Measurements from ENCODE around the gene NUDT17.
A peak's percentile ranks its signal among the peaks of the same experiment; 100 is the strongest.
"Not testable (repeated sequence)": the region's sequence is repeated elsewhere in the genome, so short reads cannot be mapped to it uniquely, and the experiment has no call there.

Gene NUDT17, protein sequence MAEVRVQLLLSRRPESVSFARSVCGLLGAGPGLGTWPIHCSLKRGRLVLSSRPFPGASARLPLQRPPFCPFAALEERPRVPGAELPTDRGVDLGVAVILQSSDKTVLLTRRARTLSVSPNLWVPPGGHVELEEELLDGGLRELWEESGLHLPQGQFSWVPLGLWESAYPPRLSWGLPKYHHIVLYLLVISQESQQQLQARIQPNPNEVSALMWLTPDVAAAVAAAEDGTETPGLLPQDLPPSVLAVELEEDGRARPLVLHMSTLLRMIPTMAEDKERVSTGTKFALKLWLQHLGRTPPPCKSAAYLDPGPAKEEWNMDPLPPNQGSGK

GRCh38 chr1:145845514-145846161, at the start of gene NUDT17:
NUDT17 (plus strand) TSS chr1:145845630; CDS start chr1:145845641, 11 bp downstream.
- DNase-seq (ENCODE audit: low spot score): peak; percentile 90

GRCh38 chr1:145796753-145797152, 48.7 kb upstream of the NUDT17 start:
- DNase-seq (ENCODE audit: low spot score): no peak

- DNase-seq (ENCODE audit: low spot score): no peak
Observed at GRCh38 chr1:145799806-145800205, 45.6 kb upstream of the NUDT17 start.

- no peak for DNase-seq (ENCODE audit: low spot score)
Observed at GRCh38 chr1:145804235-145805045, 41.0 kb upstream of the NUDT17 start.

DNA sequence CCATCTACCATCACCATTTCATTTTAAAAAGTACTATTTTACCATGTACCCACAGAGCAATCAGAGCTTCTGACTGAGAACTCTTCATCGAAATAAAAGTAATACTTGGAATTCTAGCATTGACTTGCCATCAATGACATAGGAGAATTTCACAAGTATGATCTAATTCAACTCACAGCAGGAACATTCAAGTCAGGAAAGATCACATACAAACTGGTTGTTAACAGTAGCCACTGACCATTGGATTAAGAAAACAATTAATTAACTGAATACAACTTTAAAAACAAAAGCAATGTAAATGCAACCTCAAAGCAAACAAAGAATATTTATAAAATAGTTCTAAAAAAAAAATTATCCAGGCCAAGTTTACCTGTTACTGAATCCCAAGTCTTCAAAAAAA, 40.4 kb upstream of the NUDT17 start:
- DNase-seq (ENCODE audit: low spot score): no peak

- DNase-seq (ENCODE audit: low spot score): no peak
Observed at GRCh38 chr1:145806408-145806807, 39.0 kb upstream of the NUDT17 start.

DNA sequence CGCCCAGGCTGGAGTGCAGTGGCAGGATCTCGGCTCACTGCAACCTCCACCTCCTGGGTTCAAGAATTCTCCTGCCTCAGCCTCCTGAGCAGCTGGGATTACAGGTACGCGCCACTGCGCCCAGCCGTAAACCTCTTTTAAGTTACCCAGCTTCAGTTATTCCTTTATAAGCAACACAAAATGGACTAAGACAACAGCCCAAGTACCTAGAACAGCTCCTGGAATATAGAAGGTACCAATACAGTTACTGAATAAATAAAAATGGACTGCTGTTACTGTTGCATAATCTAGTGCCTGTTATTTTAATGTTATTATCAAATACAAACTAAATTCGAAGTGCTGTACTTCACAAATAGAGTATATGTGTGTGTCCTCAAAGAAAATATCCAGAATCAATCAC, 38.6 kb upstream of the NUDT17 start:
- no peak for DNase-seq (ENCODE audit: low spot score)

DNA sequence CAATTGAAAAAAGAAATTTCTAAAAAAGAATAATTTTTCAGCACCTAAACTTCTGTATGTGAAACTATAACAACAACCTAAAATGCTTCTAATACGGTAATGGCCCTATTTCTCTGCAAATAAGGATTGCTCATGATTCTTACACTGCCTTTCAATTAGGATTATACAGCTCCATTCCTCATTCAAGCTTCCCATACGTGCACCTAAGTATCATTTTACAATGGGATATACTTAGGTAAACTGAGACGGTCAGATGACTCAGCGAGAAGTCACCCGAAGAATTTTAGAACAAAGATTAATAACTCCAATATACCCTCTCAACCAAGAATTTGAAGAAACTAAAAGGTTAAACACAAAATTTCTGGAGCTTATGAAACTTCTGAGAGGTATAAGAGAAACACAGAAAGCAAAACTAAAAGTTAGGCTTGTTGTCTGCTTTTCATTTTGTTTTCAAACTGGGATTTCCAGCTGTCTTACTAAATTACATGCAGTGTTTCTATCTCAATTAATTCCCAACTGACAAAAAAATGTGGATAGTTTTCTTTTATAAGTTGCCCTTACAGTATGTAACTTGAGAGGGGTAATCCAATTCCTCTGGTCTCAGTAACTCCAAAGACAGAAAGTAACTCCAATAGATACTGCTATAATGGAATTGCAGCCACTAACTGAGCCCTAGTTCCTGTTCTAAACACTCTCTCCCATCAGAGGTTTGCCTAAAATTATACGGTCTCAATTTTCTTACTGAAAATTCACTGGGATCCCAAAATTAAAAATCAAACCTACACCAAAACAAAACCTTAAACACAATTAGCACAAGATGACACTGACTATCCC, 32.2 kb upstream of the NUDT17 start:
- DNase-seq (ENCODE audit: low spot score): not testable (repeated sequence)

- not testable (repeated sequence) for DNase-seq (ENCODE audit: low spot score)
Observed at GRCh38 chr1:145818095-145818494, 27.3 kb upstream of the NUDT17 start.

DNA sequence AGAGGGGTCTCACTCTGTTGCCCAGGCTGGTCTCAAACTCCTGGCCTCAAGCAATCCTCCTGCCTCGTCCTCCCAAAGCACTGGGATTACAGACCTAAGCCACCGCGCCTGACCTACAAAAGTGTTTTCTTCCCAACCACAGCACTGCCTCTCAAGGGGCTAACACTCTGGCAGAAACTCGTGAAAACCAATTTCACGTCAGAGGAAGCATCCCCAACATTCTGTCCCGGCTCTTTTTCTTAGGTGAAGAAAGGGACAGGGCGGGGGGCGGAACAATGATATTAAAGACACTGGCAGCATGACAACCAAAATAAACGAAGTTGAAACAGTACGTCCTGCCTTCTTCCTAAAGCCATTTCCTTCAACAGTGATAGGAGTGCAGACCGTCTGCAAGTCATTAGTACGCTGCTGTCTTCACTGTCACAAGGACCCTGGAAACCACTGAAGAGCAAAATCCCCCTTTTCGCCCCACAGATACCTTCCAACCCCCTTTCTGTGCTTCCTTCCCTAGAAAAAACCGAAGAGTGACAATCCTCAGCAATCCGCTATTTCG, 22.6 kb upstream of the NUDT17 start:
- DNase-seq (ENCODE audit: low spot score): not testable (repeated sequence)

DNA sequence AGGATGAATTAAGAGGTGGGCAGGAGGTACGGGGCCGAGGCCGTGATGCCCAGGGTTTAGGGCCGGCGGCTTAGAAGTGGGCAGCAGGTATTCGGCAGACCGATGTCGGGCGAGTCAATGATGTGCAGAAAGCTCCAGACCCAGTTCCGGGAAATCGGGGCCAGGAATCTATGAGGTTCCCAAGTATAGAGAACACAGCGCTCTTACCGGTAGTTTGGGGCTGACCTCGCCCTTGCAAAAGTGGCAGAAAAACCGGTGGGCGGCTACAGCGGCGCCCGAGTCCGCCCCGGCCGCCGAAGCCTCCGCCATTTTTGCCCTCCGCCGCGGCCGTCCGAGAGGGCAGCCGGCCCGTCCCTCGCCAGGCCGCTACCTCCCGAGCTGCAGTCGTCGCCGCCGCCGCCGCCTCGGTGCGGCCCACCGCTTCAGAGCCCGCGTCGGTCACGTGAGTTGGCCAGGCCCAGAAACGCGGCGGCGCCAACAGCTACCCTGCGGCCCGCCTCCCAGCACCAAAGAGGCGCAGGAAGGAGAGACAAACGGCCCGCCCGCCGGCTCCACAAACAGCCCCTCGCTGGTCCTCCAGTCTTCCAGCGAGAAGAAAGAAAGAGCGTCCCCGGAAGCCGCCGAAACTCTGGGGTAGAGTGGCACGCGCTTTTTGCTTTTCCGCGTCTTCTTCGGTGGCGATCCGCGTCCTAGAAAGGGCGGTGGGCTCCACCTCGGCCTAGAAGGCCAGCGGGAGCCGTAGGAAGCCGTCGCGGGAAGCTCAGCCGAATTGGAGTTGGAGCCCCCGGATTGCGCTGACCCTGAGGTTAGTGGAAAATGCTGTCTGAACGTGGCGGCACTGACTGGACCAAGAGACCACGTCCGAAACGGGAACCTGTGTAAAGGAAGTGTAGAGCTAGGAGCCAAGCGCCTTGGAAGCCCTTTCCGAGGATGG, 21.6 kb upstream of the NUDT17 start, which contains the start of the genes POLR3C and RNF115:
Gene POLR3C (plus strand): TSS at position 636 of the 934 bp plus-strand sequence. CDS start 1,577 bp downstream, outside the sequence.
Gene RNF115 (minus strand): TSS at position 531 of the 934 bp plus-strand sequence. CDS start 222 bp downstream, at position 309.
- peak; percentile 92 for DNase-seq (ENCODE audit: low spot score)

DNA sequence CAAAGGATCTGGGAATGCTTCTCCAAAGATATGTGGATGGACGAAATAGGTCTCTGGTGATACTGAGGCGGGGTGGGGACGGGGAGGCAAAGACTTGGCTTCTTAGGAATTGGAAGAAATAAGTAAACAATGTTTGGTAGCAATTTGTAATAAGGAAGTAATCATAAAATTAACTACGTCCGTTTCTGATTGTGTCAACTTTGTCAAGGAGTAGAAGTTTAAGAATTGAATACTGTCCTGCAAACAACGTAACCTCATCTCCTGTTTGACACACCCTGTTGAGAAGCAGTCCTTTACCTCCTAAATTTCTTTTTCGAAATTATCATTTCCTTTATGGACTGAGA, 21.0 kb upstream of the NUDT17 start:
- no peak for DNase-seq (ENCODE audit: low spot score)

GRCh38 chr1:145826030-145826429, 19.4 kb upstream of the NUDT17 start:
- DNase-seq (ENCODE audit: low spot score): no peak

- DNase-seq (ENCODE audit: low spot score): no peak
Observed at GRCh38 chr1:145827966-145828365, 17.5 kb upstream of the NUDT17 start.

DNA sequence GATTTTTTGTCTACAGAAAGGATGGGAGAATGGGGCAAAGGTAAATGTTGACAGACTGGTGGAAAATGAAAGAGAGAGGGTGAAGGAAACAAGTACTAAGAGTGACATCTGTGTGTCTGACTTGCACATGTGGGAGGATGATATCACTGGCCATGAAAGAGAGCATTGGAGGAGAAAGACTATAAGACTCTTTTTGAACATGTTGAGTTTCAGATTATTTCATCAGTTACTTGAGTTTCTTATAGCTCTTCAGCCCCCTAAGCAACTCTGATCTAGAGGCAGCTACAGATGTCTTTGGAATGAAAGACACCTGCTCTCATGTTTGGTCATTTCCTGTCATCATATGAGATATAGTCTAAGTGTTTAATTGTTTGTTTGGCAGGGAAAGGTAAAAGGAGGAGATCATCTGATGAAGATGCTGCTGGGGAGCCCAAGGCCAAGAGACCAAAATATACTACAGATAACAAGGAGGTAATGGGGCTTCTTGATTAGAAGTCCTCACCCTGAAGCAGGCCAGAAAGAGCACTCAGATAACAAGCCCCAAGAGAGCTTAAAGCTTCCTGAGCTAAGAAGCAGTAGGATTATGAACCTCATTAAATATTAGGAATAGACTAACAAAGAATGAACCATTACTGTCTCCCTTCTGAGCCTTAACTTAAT, 16.9 kb upstream of the NUDT17 start:
- DNase-seq (ENCODE audit: low spot score): no peak

GRCh38 chr1:145830810-145831209, 14.6 kb upstream of the NUDT17 start:
- DNase-seq (ENCODE audit: low spot score): not testable (repeated sequence)

DNA sequence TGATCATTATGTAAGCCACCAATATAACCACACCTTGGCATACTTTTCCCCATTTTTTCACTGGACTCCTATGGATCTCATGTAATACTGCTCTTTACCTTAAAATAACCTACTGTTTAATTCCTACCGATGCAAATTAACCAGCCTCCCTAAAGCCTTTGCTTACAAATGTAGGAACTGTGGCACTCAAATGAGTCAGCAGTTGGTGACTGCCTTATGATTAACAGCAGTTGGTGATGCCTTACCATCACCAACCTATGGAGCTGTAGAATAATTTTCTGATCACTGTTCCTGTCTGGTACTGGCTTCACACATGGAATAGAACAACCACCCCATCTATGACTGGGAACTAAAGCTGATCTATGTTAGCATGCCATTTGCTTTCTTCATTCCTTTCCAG, 7.8 kb upstream of the NUDT17 start:
- DNase-seq (ENCODE audit: low spot score): no peak

- DNase-seq (ENCODE audit: low spot score): no peak
Observed at GRCh38 chr1:145843031-145843430, 2.4 kb upstream of the NUDT17 start.

GRCh38 chr1:145845144-145845513, 301 bp upstream of the NUDT17 start:
- no peak for DNase-seq (ENCODE audit: low spot score)

DNA sequence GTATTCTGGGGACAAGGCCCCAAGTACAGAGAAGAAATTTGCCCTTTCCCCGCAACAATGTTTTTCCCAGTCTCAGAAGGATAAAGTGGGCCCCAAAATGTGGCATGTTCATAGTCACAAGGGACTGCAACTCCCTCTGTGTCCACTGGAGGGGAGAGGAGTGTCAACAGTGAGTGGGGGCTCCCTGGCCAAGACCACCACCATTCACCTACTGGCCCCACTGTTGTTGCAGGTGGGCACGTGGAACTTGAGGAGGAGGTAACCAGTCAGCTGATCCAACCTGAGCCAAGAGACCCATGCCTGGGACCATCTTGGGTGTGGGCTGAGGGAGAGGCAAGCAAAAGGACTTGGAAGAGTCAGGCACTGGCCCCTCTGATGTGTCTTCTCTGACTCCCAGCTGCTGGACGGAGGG, 777 bp downstream of the NUDT17 start:
- peak; percentile 57 for DNase-seq (ENCODE audit: low spot score)
